Measurements from ENCODE around the gene FAAP20.

Gene FAAP20

DNA sequence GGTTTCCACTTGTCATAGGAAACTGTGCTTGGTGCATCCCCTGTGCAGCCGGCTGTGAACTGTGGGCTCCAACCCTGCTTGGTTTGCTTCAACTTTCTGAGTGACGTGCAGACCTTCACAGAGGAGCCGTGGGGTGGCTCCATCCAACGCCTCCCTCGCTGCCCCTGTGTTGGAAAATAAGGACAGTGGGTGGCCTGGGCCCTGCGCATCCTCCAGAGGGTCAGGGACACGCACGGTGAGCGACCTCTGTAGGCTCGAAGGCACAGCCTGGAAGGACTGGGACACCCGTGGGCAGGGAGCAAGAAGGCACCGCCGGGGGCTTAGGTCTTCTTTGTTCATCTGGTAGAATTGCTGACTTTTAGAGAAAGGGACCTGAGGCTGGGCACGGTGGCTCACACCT, 6.5 kb upstream of the FAAP20 start:
- no peak overlapping the region for H3K27ac ChIP-seq (ENCODE audit: low read length)
- H4K20me1 ChIP-seq (ENCODE audit: insufficient read depth, low read length), result no peaks in the 10 kb centered on the region; the same call in 1 of the 2 replicates
- no peak overlapping the region for H3K9ac ChIP-seq (ENCODE audit: low read depth, low read length)
- H3K36me3 ChIP-seq (ENCODE audit: insufficient read depth, low read length), result no peaks in the 10 kb centered on the region
- no peaks in the 10 kb centered on the region for H3K79me2 ChIP-seq (ENCODE audit: insufficient read depth, low read length)
- no peak overlapping the region for H3K4me3 ChIP-seq (ENCODE audit: low read depth in 1 of 2, low read length in 2 of 2)
- ATAC-seq (ENCODE audit: insufficient read depth, low read depth), result no peak
- H3K4me1 ChIP-seq (ENCODE audit: insufficient read depth, low read length), result peaks cover 15% of the 10 kb centered on the region
- no peak for DNase-seq
- TF ChIP-seq, protein P1, sequence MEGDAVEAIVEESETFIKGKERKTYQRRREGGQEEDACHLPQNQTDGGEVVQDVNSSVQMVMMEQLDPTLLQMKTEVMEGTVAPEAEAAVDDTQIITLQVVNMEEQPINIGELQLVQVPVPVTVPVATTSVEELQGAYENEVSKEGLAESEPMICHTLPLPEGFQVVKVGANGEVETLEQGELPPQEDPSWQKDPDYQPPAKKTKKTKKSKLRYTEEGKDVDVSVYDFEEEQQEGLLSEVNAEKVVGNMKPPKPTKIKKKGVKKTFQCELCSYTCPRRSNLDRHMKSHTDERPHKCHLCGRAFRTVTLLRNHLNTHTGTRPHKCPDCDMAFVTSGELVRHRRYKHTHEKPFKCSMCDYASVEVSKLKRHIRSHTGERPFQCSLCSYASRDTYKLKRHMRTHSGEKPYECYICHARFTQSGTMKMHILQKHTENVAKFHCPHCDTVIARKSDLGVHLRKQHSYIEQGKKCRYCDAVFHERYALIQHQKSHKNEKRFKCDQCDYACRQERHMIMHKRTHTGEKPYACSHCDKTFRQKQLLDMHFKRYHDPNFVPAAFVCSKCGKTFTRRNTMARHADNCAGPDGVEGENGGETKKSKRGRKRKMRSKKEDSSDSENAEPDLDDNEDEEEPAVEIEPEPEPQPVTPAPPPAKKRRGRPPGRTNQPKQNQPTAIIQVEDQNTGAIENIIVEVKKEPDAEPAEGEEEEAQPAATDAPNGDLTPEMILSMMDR (IDR thresholded peaks at IDR 0.05; ENCODE audit: borderline replicate concordance, extremely low read depth, low read length, poor library complexity, severe bottlenecking), result no peak
- no peak for TF ChIP-seq EZH2 (IDR thresholded peaks at IDR 0.05; ENCODE audit: borderline replicate concordance, low read depth, low read length, severe bottlenecking)
- no peaks in the 10 kb centered on the region for H3K27me3 ChIP-seq (ENCODE audit: insufficient read depth, low read length, poor library complexity)
- no peak overlapping the region for H2AFZ ChIP-seq (ENCODE audit: low read depth, low read length)
- H3K4me2 ChIP-seq (ENCODE audit: insufficient read depth, low read length), result no peak overlapping the region
- no peaks in the 10 kb centered on the region for H3K9me3 ChIP-seq (ENCODE audit: insufficient read depth, low read length, severe bottlenecking)

- Histone ChIP-seq H3K4me1 (ENCODE audit: insufficient read depth, low read length) (peaks cover 19% of the 10 kb centered on the region), H3K9me3 (ENCODE audit: insufficient read depth, low read length, severe bottlenecking) (no peaks in the 10 kb centered on the region), H3K4me2 (ENCODE audit: insufficient read depth, low read length) (no peak overlapping the region), H4K20me1 (ENCODE audit: insufficient read depth, low read length) (no peaks in the 10 kb centered on the region; the same call in 1 of the 2 replicates), H3K4me3 (ENCODE audit: low read depth in 1 of 2, low read length in 2 of 2) (no peak overlapping the region), H3K9ac (ENCODE audit: low read depth, low read length) (no peak overlapping the region), H3K27me3 (ENCODE audit: insufficient read depth, low read length, poor library complexity) (no peaks in the 10 kb centered on the region), H3K27ac (ENCODE audit: low read length) (no peak overlapping the region), H2AFZ (ENCODE audit: low read depth, low read length) (no peak overlapping the region), H3K79me2 (ENCODE audit: insufficient read depth, low read length) (no peaks in the 10 kb centered on the region), H3K36me3 (ENCODE audit: insufficient read depth, low read length) (no peaks in the 10 kb centered on the region)
- DNase-seq (no peak), ATAC-seq (ENCODE audit: insufficient read depth, low read depth) (no peak)
- TF ChIP-seq EZH2 (IDR thresholded peaks at IDR 0.05; ENCODE audit: borderline replicate concordance, low read depth, low read length, severe bottlenecking), result no peak
- TF ChIP-seq, protein P1 (IDR thresholded peaks at IDR 0.05; ENCODE audit: borderline replicate concordance, extremely low read depth, low read length, poor library complexity, severe bottlenecking), result no peak
Observed at GRCh38 chr1:2200308-2200943, 5.9 kb upstream of the FAAP20 start.

DNA sequence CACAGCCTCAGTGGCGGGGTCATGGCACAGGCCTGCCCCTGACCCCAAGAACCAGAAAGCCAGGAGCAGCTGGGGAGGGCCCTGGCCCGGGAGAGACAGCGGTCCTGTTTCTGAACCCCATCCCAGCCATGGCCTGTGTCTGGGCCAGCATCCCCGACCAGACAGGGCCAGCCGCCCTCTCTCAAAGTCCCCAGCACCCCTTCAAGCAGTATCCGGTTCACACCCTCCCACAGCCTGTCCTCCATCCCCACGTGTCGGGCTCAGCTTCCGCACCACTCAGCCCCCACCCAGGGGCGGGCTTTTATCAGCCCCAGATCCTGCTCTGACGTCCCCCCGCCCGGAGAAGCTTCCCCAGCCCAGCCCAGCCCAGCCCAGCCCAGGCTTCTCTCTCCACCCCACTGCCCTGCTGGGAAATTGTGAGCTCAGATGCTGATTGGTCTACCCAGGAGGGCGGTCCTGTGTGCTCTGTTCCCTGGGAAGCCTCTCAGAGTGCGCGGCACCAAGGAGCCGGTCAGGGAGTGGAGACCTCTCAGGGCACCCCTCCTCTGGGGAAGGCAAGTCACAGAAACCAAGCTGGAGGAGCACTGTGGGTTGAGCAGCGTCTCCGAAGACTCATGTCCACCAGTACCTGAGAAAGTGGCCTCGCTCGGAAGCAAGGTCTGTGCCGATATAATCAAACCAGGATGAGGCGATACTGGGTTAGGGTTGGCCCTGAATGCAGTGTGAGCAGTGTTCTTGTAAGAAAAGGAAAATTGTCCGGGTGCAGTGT, 4.7 kb upstream of the FAAP20 start:
- DNase-seq (no peak), ATAC-seq (ENCODE audit: insufficient read depth, low read depth) (no peak)
- Histone ChIP-seq H3K4me2 (ENCODE audit: insufficient read depth, low read length) (no peak overlapping the region), H3K27ac (ENCODE audit: low read length) (no peak overlapping the region), H3K27me3 (ENCODE audit: insufficient read depth, low read length, poor library complexity) (no peaks in the 10 kb centered on the region), H3K79me2 (ENCODE audit: insufficient read depth, low read length) (no peaks in the 10 kb centered on the region), H3K4me1 (ENCODE audit: insufficient read depth, low read length) (peaks cover 17% of the 10 kb centered on the region), H3K36me3 (ENCODE audit: insufficient read depth, low read length) (no peaks in the 10 kb centered on the region), H2AFZ (ENCODE audit: low read depth, low read length) (no peak overlapping the region), H3K9ac (ENCODE audit: low read depth, low read length) (no peak overlapping the region), H3K4me3 (ENCODE audit: low read depth in 1 of 2, low read length in 2 of 2) (no peak overlapping the region), H3K9me3 (ENCODE audit: insufficient read depth, low read length, severe bottlenecking) (no peaks in the 10 kb centered on the region), H4K20me1 (ENCODE audit: insufficient read depth, low read length) (no peaks in the 10 kb centered on the region)
- TF ChIP-seq, protein P1 (IDR thresholded peaks at IDR 0.05; ENCODE audit: borderline replicate concordance, extremely low read depth, low read length, poor library complexity, severe bottlenecking), result no peak

All from DND-41 (cell line).